ENCODE measurements around the gene GRID1. TPM values are rescaled to one million over a fixed set of nuclear protein-coding genes. Genes with fewer than 3 reads are reported as not detected.
"Not testable (repeated sequence)": the region's sequence is repeated elsewhere in the genome, so short reads cannot be mapped to it uniquely, and the experiment has no call there.

Gene GRID1
- polyA plus RNA-seq, 1 of the 3 experiments (the other 2 are of a cell fraction) = 0.13 TPM

DNA sequence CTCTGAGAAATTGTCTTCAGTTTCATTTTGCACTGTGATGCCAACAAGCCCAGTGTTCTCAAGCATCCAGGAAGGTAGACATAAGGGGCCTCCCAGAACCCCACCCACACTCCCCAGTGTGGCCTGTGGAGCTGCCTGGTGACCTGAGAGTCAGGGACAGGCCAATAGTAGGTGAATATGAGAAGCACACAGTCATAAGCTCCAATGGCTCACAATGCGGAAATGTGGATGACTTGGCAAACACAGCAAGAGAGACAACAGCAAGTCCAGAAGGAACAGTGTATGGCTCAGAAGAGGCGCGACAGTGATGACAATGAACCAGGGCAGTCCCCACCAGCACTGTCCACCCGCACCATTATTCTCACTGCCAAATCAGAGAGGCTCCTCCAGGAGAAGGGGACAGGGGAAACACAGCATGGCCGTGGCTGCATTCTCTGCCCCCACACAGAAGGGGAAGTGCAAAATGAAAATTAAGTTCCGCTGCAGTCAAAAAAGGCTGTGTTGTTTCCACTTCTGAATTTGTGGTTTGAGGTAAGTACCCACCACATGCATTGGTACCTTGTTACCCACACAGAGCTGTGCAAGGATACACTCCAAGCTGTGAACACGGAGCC is 419.8 kb downstream of the GRID1 start (continued):
- TF ChIP-seq TAF1 (IDR thresholded peaks at IDR 0.05; ENCODE audit: borderline replicate concordance, low read depth, low read length) (no peak), MXI1 (IDR thresholded peaks at IDR 0.05; ENCODE audit: low read depth, low read length) (no peak), RCOR1 (IDR thresholded peaks at IDR 0.05; ENCODE audit: low read length) (no peak)
- TF ChIP-seq, protein P1, sequence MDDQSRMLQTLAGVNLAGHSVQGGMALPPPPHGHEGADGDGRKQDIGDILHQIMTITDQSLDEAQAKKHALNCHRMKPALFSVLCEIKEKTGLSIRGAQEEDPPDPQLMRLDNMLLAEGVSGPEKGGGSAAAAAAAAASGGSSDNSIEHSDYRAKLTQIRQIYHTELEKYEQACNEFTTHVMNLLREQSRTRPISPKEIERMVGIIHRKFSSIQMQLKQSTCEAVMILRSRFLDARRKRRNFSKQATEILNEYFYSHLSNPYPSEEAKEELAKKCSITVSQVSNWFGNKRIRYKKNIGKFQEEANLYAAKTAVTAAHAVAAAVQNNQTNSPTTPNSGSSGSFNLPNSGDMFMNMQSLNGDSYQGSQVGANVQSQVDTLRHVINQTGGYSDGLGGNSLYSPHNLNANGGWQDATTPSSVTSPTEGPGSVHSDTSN (IDR thresholded peaks at IDR 0.05) = no peak

DNA sequence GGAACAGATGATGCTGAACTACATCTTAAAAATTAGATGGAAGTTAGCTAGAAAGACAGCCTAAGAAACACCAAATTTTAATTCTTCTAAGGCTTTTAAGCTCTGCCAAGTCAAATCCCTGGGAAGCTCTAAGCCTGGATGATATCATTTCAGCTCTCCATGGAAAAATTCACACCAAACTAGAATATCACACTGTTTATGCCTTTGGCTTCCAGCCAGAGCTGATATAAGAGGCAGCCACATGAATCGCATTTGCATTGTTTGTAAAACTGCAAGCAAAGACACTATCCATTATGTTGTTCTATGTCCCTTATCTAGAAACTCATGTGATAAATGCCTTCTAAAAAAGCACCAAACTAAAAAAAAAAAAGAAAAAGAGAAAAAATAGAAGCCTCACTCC is 430.4 kb downstream of the GRID1 start:
- no peak overlapping the region for H3K9ac ChIP-seq
- H3K4me1 ChIP-seq (ENCODE audit: control insufficient read depth in 1 of 2, insufficient read depth in 2 of 2, low read depth in 1 of 2, low read length in 1 of 2) = no peaks in the 10 kb centered on the region; a peak in 1 of 4 replicates
- no peaks in the 10 kb centered on the region for H3K9me2 ChIP-seq
- 91% methylated on average over 1 of the region's 1 CpG for WGBS (ENCODE audit: low lambda C conversion rate)
- no peaks in the 10 kb centered on the region for H3K79me2 ChIP-seq (ENCODE audit: insufficient read depth)
- H3K4me2 ChIP-seq = no peak overlapping the region
- no peaks in the 10 kb centered on the region for H3F3A ChIP-seq (replicated peaks; ENCODE audit: insufficient read depth)
- no peaks in the 10 kb centered on the region for H3K27me3 ChIP-seq (ENCODE audit: insufficient read depth)
- no peaks in the 10 kb centered on the region for H3K36me3 ChIP-seq (replicated peaks in 1 of 2; ENCODE audit: control insufficient read depth in 1 of 2, insufficient read depth in 2 of 2, low read length in 1 of 2)
- H3K27ac ChIP-seq (ENCODE audit: low read depth in 2 of 2, low read length in 1 of 2) = no peak overlapping the region
- H4K20me1 ChIP-seq (ENCODE audit: insufficient read depth) = no peaks in the 10 kb centered on the region
- no peak for DNase-seq
- no peaks in the 10 kb centered on the region for H3K9me3 ChIP-seq
- ChIA-PET CTCF (no interaction called here), POLR2A (no interaction called here)
- H2AFZ ChIP-seq (ENCODE audit: low read depth) = no peak overlapping the region
- H3K4me3 ChIP-seq (ENCODE audit: low read depth in 2 of 2, low read length in 1 of 2) = no peak overlapping the region
- TF ChIP-seq ELF1 (IDR thresholded peaks at IDR 0.05) (no peak), SIN3A (IDR thresholded peaks at IDR 0.05; ENCODE audit: borderline replicate concordance, low read depth, low read length) (no peak), MXI1 (IDR thresholded peaks at IDR 0.05; ENCODE audit: low read depth, low read length) (no peak)

DNA sequence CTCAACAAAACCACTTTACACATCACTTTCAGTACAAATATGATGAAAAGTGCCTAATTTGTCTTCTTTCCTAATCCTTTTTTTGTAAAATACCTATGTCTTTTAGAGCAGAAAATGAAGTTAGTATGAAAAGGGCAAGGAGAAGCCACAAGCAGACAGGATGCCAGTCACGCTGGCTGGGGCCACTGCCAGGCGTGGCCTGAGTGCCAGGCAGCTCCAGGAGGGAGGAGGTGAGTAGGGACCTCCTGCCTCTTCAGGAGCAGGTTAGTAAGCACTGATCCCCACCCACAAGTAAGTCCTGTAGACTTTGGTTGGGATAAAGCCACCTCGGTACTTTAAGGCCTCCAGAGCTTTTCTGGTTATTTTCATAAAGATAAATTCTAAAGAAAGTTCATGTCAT is 432.0 kb downstream of the GRID1 start:
- Histone ChIP-seq H3K27ac (ENCODE audit: low read depth in 2 of 2, low read length in 1 of 2) (no peak overlapping the region), H2AFZ (ENCODE audit: low read depth) (no peak overlapping the region), H3K4me2 (no peak overlapping the region), H3K4me3 (ENCODE audit: low read depth in 2 of 2, low read length in 1 of 2) (no peak overlapping the region), H3K36me3 (replicated peaks in 1 of 2; ENCODE audit: control insufficient read depth in 1 of 2, insufficient read depth in 2 of 2, low read length in 1 of 2) (no peaks in the 10 kb centered on the region), H3K79me2 (ENCODE audit: insufficient read depth) (no peaks in the 10 kb centered on the region), H3K9me3 (no peaks in the 10 kb centered on the region), H3K9ac (no peak overlapping the region), H3K9me2 (no peaks in the 10 kb centered on the region), H3K4me1 (ENCODE audit: control insufficient read depth in 1 of 2, insufficient read depth in 2 of 2, low read depth in 1 of 2, low read length in 1 of 2) (no peaks in the 10 kb centered on the region; a peak in 1 of 4 replicates), H3F3A (replicated peaks; ENCODE audit: insufficient read depth) (no peaks in the 10 kb centered on the region), H4K20me1 (ENCODE audit: insufficient read depth) (no peaks in the 10 kb centered on the region), H3K27me3 (ENCODE audit: insufficient read depth) (no peaks in the 10 kb centered on the region)
- WGBS (ENCODE audit: low lambda C conversion rate) = 18% methylated on average over 3 of the region's 3 CpGs
- CTCF ChIA-PET = interaction anchor here (1.0 kb wide), 1 partner anchor 36 kb away, joined by 3 read pairs; no protein-coding TSS in a partner anchor
- POLR2A ChIA-PET = no interaction called here
- TF ChIP-seq RFX5 (IDR thresholded peaks at IDR 0.05; ENCODE audit: low read length) (no peak), MEF2A (IDR thresholded peaks at IDR 0.05; ENCODE audit: borderline replicate concordance, low read depth) (no peak), GABPA (IDR thresholded peaks at IDR 0.05; ENCODE audit: low read depth) (no peak), TAF1 (IDR thresholded peaks at IDR 0.05; ENCODE audit: borderline replicate concordance, low read depth, low read length) (no peak), RCOR1 (IDR thresholded peaks at IDR 0.05; ENCODE audit: low read length) (no peak), MXI1 (IDR thresholded peaks at IDR 0.05; ENCODE audit: low read depth, low read length) (no peak)
- DNase-seq = no peak

DNA sequence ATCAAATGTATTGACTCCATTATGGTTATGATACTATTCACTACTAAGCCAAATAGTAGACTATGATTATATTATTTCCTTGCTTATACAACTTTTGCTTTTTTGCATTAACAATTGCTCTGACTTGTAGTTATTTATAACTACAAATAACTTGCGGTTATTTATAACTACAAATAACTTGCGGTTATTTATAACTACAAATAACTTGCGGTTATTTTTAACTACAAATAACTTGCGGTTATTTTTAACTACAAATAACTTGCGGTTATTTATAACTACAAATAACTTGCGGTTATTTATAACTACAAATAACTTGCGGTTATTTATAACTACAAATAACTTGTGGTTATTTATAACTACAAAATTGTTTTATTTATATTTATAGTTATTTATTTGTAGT is 436.6 kb downstream of the GRID1 start:
- H3K27ac ChIP-seq (ENCODE audit: low read depth in 2 of 2, low read length in 1 of 2); H3K9me2 ChIP-seq; H3K9me3 ChIP-seq; H3K4me1 ChIP-seq (ENCODE audit: control insufficient read depth in 1 of 2, insufficient read depth in 2 of 2, low read depth in 1 of 2, low read length in 1 of 2); H3K79me2 ChIP-seq (ENCODE audit: insufficient read depth); DNase-seq; POLR2A ChIA-PET; CTCF ChIA-PET; H3F3A ChIP-seq (replicated peaks; ENCODE audit: insufficient read depth); H3K4me3 ChIP-seq (ENCODE audit: low read depth in 2 of 2, low read length in 1 of 2); H2AFZ ChIP-seq (ENCODE audit: low read depth); H3K36me3 ChIP-seq (replicated peaks in 1 of 2; ENCODE audit: control insufficient read depth in 1 of 2, insufficient read depth in 2 of 2, low read length in 1 of 2); H3K4me2 ChIP-seq; H3K9ac ChIP-seq; H3K27me3 ChIP-seq (ENCODE audit: insufficient read depth); H4K20me1 ChIP-seq (ENCODE audit: insufficient read depth): not testable (repeated sequence)
- 67% methylated on average over 7 of the region's 7 CpGs for WGBS (ENCODE audit: low lambda C conversion rate)
